ENCODE results near the gene MEGF11. TPM values are rescaled to one million over a fixed set of nuclear protein-coding genes. Genes with fewer than 3 reads are reported as not detected.

MEGF11 gene
- total RNA-seq, 2 donors from 2014 or later: not detected

- Histone ChIP-seq H3K27ac (no peak overlapping the region), H3K4me3 (no peak overlapping the region), H3K27me3 (replicated peaks; ENCODE audit: insufficient read depth) (peaks cover 1% of the 10 kb centered on the region), H3K36me3 (no peaks in the 10 kb centered on the region), H3K4me1 (replicated peaks) (no peaks in the 10 kb centered on the region), H3K9me3 (no peaks in the 10 kb centered on the region)
- intact Hi-C loops (cut with DNase I): no loop called here
- no peak for DNase-seq (ENCODE audit: low spot score)
- TF ChIP-seq CTCF (IDR thresholded peaks at IDR 0.05): no peak
- no peak for TF ChIP-seq POLR2AphosphoS5 (IDR thresholded peaks at IDR 0.05)
- no peak for TF ChIP-seq POLR2A (IDR thresholded peaks at IDR 0.05)
- 91% methylated on average over 13 of the region's 13 CpGs for WGBS
Observed at GRCh38 chr15:66169625-66170024, 83.9 kb downstream of the MEGF11 start.

- intact Hi-C loops (cut with DNase I): no loop called here
- H3K27ac ChIP-seq: no peak overlapping the region
- TF ChIP-seq CTCF (IDR thresholded peaks at IDR 0.05) (no peak), POLR2AphosphoS5 (IDR thresholded peaks at IDR 0.05) (no peak), POLR2A (IDR thresholded peaks at IDR 0.05) (no peak)
- no peaks in the 10 kb centered on the region for H3K4me1 ChIP-seq (replicated peaks)
- no peaks in the 10 kb centered on the region for H3K9me3 ChIP-seq
- 91% methylated on average over 12 of the region's 12 CpGs for WGBS
- no peak overlapping the region for H3K4me3 ChIP-seq
- H3K36me3 ChIP-seq: no peaks in the 10 kb centered on the region
- no peak for DNase-seq (ENCODE audit: low spot score)
- H3K27me3 ChIP-seq (replicated peaks; ENCODE audit: insufficient read depth): no peaks in the 10 kb centered on the region
Observed at GRCh38 chr15:66169023-66169422, 84.5 kb downstream of the MEGF11 start.

- WGBS: 93% methylated on average over 7 of the region's 7 CpGs
- Histone ChIP-seq H3K27ac (no peak overlapping the region), H3K36me3 (no peaks in the 10 kb centered on the region), H3K4me1 (replicated peaks) (no peaks in the 10 kb centered on the region), H3K27me3 (replicated peaks; ENCODE audit: insufficient read depth) (no peaks in the 10 kb centered on the region), H3K4me3 (no peak overlapping the region), H3K9me3 (no peaks in the 10 kb centered on the region)
- TF ChIP-seq CTCF (IDR thresholded peaks at IDR 0.05) (no peak), POLR2AphosphoS5 (IDR thresholded peaks at IDR 0.05) (no peak), POLR2A (IDR thresholded peaks at IDR 0.05) (no peak)
- intact Hi-C loops (cut with DNase I): no loop called here
- no peak for DNase-seq (ENCODE audit: low spot score)
Observed at GRCh38 chr15:66167854-66168253, 85.7 kb downstream of the MEGF11 start.

GRCh38 chr15:66165856-66166255 lies 87.7 kb downstream of the MEGF11 start:
- H3K36me3 ChIP-seq: no peaks in the 10 kb centered on the region
- no peaks in the 10 kb centered on the region for H3K27me3 ChIP-seq (replicated peaks; ENCODE audit: insufficient read depth)
- TF ChIP-seq CTCF (IDR thresholded peaks at IDR 0.05) (no peak), POLR2AphosphoS5 (IDR thresholded peaks at IDR 0.05) (no peak), POLR2A (IDR thresholded peaks at IDR 0.05) (no peak)
- WGBS: 91% methylated on average over 6 of the region's 6 CpGs
- H3K9me3 ChIP-seq: no peaks in the 10 kb centered on the region
- no peak for DNase-seq (ENCODE audit: low spot score)
- H3K27ac ChIP-seq: no peak overlapping the region
- intact Hi-C loops (cut with DNase I): no loop called here
- no peak overlapping the region for H3K4me3 ChIP-seq
- no peaks in the 10 kb centered on the region for H3K4me1 ChIP-seq (replicated peaks)

GRCh38 chr15:66164788-66165187 lies 88.8 kb downstream of the MEGF11 start:
- no peak overlapping the region for H3K27ac ChIP-seq
- no peaks in the 10 kb centered on the region for H3K27me3 ChIP-seq (replicated peaks; ENCODE audit: insufficient read depth)
- WGBS: 87% methylated on average over 4 of the region's 4 CpGs
- H3K9me3 ChIP-seq: no peaks in the 10 kb centered on the region
- intact Hi-C loops (cut with DNase I): no loop called here
- TF ChIP-seq POLR2AphosphoS5 (IDR thresholded peaks at IDR 0.05) (no peak), CTCF (IDR thresholded peaks at IDR 0.05) (no peak), POLR2A (IDR thresholded peaks at IDR 0.05) (no peak)
- DNase-seq (ENCODE audit: low spot score): no peak
- H3K36me3 ChIP-seq: no peaks in the 10 kb centered on the region
- H3K4me3 ChIP-seq: no peak overlapping the region
- no peaks in the 10 kb centered on the region for H3K4me1 ChIP-seq (replicated peaks)
